Spleen (tissue), 11 donors: Measurements from ENCODE around the gene CAMK1D. TPM values are rescaled to one million over a fixed set of nuclear protein-coding genes. Genes with fewer than 3 reads are reported as not detected.

Source experiments
- DNase-seq: peaks from one replicate; pipeline ENCODE4 v3.0.0-alpha.2; 2020
- H3K27ac ChIP-seq, 8 donors: fragments of 200-600 bp; sonication (generic) in 7 of 8; 1 replicate in 4 of 8; 2 replicates in 4 of 8; pipeline versions ENCODE4 v1.5.0 to v1.8.0; 2016 to 2021; ENCODE audit warnings: inconsistent platforms in 4 of 8, mild to moderate bottlenecking in 4 of 8, moderate library complexity in 1 of 8
- H3K27me3 ChIP-seq, 7 donors: fragments of 200-600 bp; sonication (generic) in 6 of 7; replicated peaks in 1 of 7; 1 replicate in 4 of 7; 2 replicates in 3 of 7; pipeline versions ENCODE4 v1.5.0 to v1.8.0; 2016 to 2021; ENCODE audit warnings: inconsistent platforms in 3 of 7, mild to moderate bottlenecking in 1 of 7
- H3K36me3 ChIP-seq, 6 donors: fragments of 200-600 bp; sonication (generic) in 5 of 6; 1 replicate in 4 of 6; 2 replicates in 2 of 6; pipeline versions ENCODE4 v1.5.0 to v1.8.0; 2016 to 2021; ENCODE audit warnings: inconsistent platforms in 2 of 6
- H3K4me1 ChIP-seq, 6 donors: fragments of 200-600 bp; sonication (generic) in 5 of 6; 1 replicate in 3 of 6; 2 replicates in 3 of 6; pipeline versions ENCODE4 v1.5.0 to v1.8.0; 2016 to 2021; ENCODE audit warnings: inconsistent platforms in 3 of 6
- H3K4me3 ChIP-seq, 8 donors: fragments of 200-600 bp; sonication (generic) in 7 of 8; 1 replicate in 4 of 8; 2 replicates in 4 of 8; pipeline versions ENCODE4 v1.5.0 to v1.8.0; 2016 to 2021; ENCODE audit warnings: inconsistent platforms in 4 of 8, mild to moderate bottlenecking in 4 of 8, moderate library complexity in 2 of 8
- H3K9me3 ChIP-seq, 8 donors: fragments of 200-600 bp; sonication (generic) in 7 of 8; 1 replicate in 4 of 8; 2 replicates in 4 of 8; pipeline versions ENCODE4 v1.5.0 to v1.8.0; 2016 to 2021; ENCODE audit warnings: inconsistent platforms in 4 of 8
- CTCF ChIP-seq, 11 experiments: fragments of 200-600 bp in 7 of 11; fragments of 450-650 bp in 4 of 11; sonication (generic) in 4 of 11; IDR thresholded peaks in 8 of 11; conservative IDR thresholded peaks in 3 of 11; 1 replicate in 7 of 11; 2 replicates in 4 of 11; pipeline versions ENCODE4 v1.4.0 to v1.8.0; 2016 to 2021; ENCODE audit warnings: antibody characterized with exemption in 11 of 11, inconsistent platforms in 4 of 11, mild to moderate bottlenecking in 1 of 11
- POLR2A ChIP-seq, 3 donors: fragments of 450-650 bp; IDR thresholded peaks; one replicate each; pipeline ENCODE4 v1.5.1; 2017; ENCODE audit warnings: antibody characterized with exemption in 3 of 3, mild to moderate bottlenecking in 1 of 3
- POLR2AphosphoS5 ChIP-seq, 3 donors: sonication (generic); formaldehyde crosslinking; IDR thresholded peaks; one replicate each; pipeline ENCODE4 v1.5.1; 2017; ENCODE audit warnings: antibody characterized with exemption in 3 of 3
- WGBS, 5 donors: extraction: QIAGEN DNeasy Blood & Tissue Kit in 3 of 5; methylation state at CpG; one replicate each; pipeline versions ENCODE4 v1.1.5 to v1.1.7; 2013 to 2018; 5-methylcytosine and 5-hydroxymethylcytosine counted together
- intact Hi-C: fragments of 100-400 bp; cut with DNase I; formaldehyde crosslinking; loops from one replicate; pipeline ENCODE4 v1.15.0; 2023; ENCODE audit warnings: low total_unique reads
- polyA plus RNA-seq, 3 donors: library from polyadenylated mRNA; stranded (reverse); fragments of 200-250 nt; gene quantifications; one replicate each; pipeline ENCODE4 v1.2.1, GENCODE V29; 2013
- total RNA-seq, 7 donors: library from RNA; depleted of rRNA in 3 of 7; stranded (reverse); fragments of >200 nt in 3 of 7; fragmentation: NEBNext Ultra II Directional in 4 of 7; extraction: Animal tissue kit (Norgen Biotek cat#: 25700) in 4 of 7; gene quantifications; one replicate each; pipeline versions ENCODE4 v1.1.0 to v1.2.1, GENCODE V29; 2016 to 2021
- donor health status: healthy with polysubstance abuse.
- donor health status: DM: no; HTN: no; CAD: no; lungs with moderate emphysema.
- donor health status: DM: no; HTN: no; CAD: no.
- donor health status: Bipolar disorder and iron deficiency.
- donor health status: healthy.
- donor health status: DM: no; HTN: no; CAD: no.
- donor health status: DM: yes; HTN: yes; CAD: no.

CAMK1D gene
- total and polyA plus RNA-seq, 10 donors, result 6.8 to 34.5 (median 20.0) TPM

- peaks cover 0 to 15% (median 3%) of the 10 kb centered on the region in 6 donors for H3K36me3 ChIP-seq
- no peaks in the 10 kb centered on the region for H3K9me3 ChIP-seq
- no peaks in the 10 kb centered on the region for H3K27me3 ChIP-seq
- WGBS, 5 donors, result 83 to 88% (median 86%) methylated on average over 7 of the region's 7 CpGs
- H3K4me3 ChIP-seq, result no peak overlapping the region
- no peak for TF ChIP-seq POLR2AphosphoS5 (IDR thresholded peaks at IDR 0.05)
- TF ChIP-seq CTCF (IDR thresholded peaks at IDR 0.05 in 8 of 11, conservative IDR thresholded peaks at IDR 0.05 in 3 of 11), result peak in 8 of 11 experiments; percentile 6 to 46 (median 22)
- H3K4me1 ChIP-seq, result peaks cover 0 to 13% (median 1%) of the 10 kb centered on the region in 6 donors
- no peak for DNase-seq
- intact Hi-C loops, result no loop called here
- H3K27ac ChIP-seq, result no peak overlapping the region
Measured at GRCh38 chr10:12729885-12730284, 380.5 kb downstream of the CAMK1D start.

GRCh38 chr10:12730809-12731519, 381.6 kb downstream of the CAMK1D start:
- peaks cover 0 to 19% (median 3%) of the 10 kb centered on the region in 6 donors for H3K36me3 ChIP-seq
- TF ChIP-seq CTCF (IDR thresholded peaks at IDR 0.05 in 8 of 11, conservative IDR thresholded peaks at IDR 0.05 in 3 of 11) (no peak), POLR2A (IDR thresholded peaks at IDR 0.05) (no peak), POLR2AphosphoS5 (IDR thresholded peaks at IDR 0.05) (no peak)
- peaks cover 0 to 13% (median 1%) of the 10 kb centered on the region in 6 donors for H3K4me1 ChIP-seq
- no peaks in the 10 kb centered on the region for H3K9me3 ChIP-seq
- 67 to 78% (median 72%) methylated on average over 9 of the region's 9 CpGs for WGBS, 5 donors
- no peak overlapping the region for H3K4me3 ChIP-seq
- H3K27ac ChIP-seq, result peak overlapping the region in 4 of 8 donors; percentile 14 to 37 (median 28)
- H3K27me3 ChIP-seq, result no peaks in the 10 kb centered on the region
- no peak for DNase-seq
- intact Hi-C loops, result no loop called here

- peaks cover 0 to 11% (median 0%) of the 10 kb centered on the region in 6 donors for H3K36me3 ChIP-seq
- no peaks in the 10 kb centered on the region for H3K9me3 ChIP-seq
- no peaks in the 10 kb centered on the region for H3K27me3 ChIP-seq
- WGBS, 5 donors, result 77 to 85% (median 81%) methylated on average over 2 of the region's 2 CpGs
- DNase-seq, result no peak
- no peak overlapping the region for H3K27ac ChIP-seq
- TF ChIP-seq CTCF (IDR thresholded peaks at IDR 0.05 in 8 of 11, conservative IDR thresholded peaks at IDR 0.05 in 3 of 11), result no peak
- no peak for TF ChIP-seq POLR2A (IDR thresholded peaks at IDR 0.05)
- TF ChIP-seq POLR2AphosphoS5 (IDR thresholded peaks at IDR 0.05), result no peak
- no peak overlapping the region for H3K4me3 ChIP-seq
- H3K4me1 ChIP-seq, result peaks cover 0 to 13% (median 1%) of the 10 kb centered on the region in 6 donors
- intact Hi-C loops, result no loop called here
Measured at GRCh38 chr10:12733271-12733670, 383.9 kb downstream of the CAMK1D start.

- Histone ChIP-seq H3K27ac (no peak overlapping the region), H3K27me3 (no peaks in the 10 kb centered on the region)
- intact Hi-C loops, result no loop called here
Measured at GRCh38 chr10:12735843-12736462, 386.6 kb downstream of the CAMK1D start.

More at GRCh38 chr10:12735843-12736462, 386.6 kb downstream of the CAMK1D start:
- DNase-seq, result no peak
- Histone ChIP-seq H3K36me3 (peaks cover 0 to 11% (median 0%) of the 10 kb centered on the region in 6 donors), H3K4me1 (peaks cover 0 to 10% (median 1%) of the 10 kb centered on the region in 6 donors), H3K4me3 (no peak overlapping the region), H3K9me3 (no peaks in the 10 kb centered on the region)
- TF ChIP-seq POLR2AphosphoS5 (IDR thresholded peaks at IDR 0.05) (no peak), POLR2A (IDR thresholded peaks at IDR 0.05) (no peak), CTCF (IDR thresholded peaks at IDR 0.05 in 8 of 11, conservative IDR thresholded peaks at IDR 0.05 in 3 of 11) (no peak)
- WGBS, 5 donors, result 83 to 86% (median 85%) methylated on average over 9 of the region's 9 CpGs
